SK-N-SH (cell line): Measurements from ENCODE around the gene SLC2A14. TPM values are rescaled to one million over a fixed set of nuclear protein-coding genes. Genes with fewer than 3 reads are reported as not detected.
"Not testable (repeated sequence)": the region's sequence is repeated elsewhere in the genome, so short reads cannot be mapped to it uniquely, and the experiment has no call there.

Experiments used
- CTCF ChIA-PET: fragments of 300-600, 350-600 bp; formaldehyde crosslinking; extraction: SDS; loops from one replicate; lab custom pipeline; 2021; lab: Yijun Ruan, JAX
- POLR2A ChIA-PET: fragments of 350-600 bp; sonication (Branson Sonifier 250); formaldehyde crosslinking; extraction: SDS; loops from one replicate; lab custom pipeline; 2020; ENCODE audit warnings: antibody characterized with exemption, inconsistent platforms; lab: Yijun Ruan, JAX
- DNase-seq: peaks from one replicate; pipeline ENCODE4 v3.0.0; 2012
- H2AFZ ChIP-seq: fragments of 200-600 bp; sonication (generic); 2 replicates; pipeline ENCODE4 v1.8.1; 2016; ENCODE audit warnings: antibody characterized with exemption, mild to moderate bottlenecking, low read depth
- H3F3A ChIP-seq: fragments of 200-600 bp; sonication (generic); replicated peaks from 2 replicates; pipeline ENCODE3; 2016; ENCODE audit warnings: antibody characterized with exemption, mild to moderate bottlenecking; ENCODE audit not compliant: insufficient read depth
- H3K27ac ChIP-seq, 2 experiments: fragments of 200-500 bp in 1 of 2; fragments of 200-600 bp in 1 of 2; sonication (Bioruptor generic) in 1 of 2; sonication (generic), shearing (Covaris generic) in 1 of 2; 2 replicates each; pipeline versions ENCODE4 v1.5.1 to v1.6.1; 2014 to 2016; ENCODE audit warnings: low read depth in 2 of 2, inconsistent platforms in 1 of 2, low read length in 1 of 2, mild to moderate bottlenecking in 1 of 2, mixed read lengths in 1 of 2
- H3K27me3 ChIP-seq: fragments of 200-600 bp; sonication (generic), shearing (Covaris generic); 2 replicates; pipeline ENCODE4 v1.6.1; 2016; ENCODE audit warnings: mixed run types; ENCODE audit not compliant: insufficient read depth
- H3K36me3 ChIP-seq, 2 experiments: fragments of 200-500 bp in 1 of 2; fragments of 200-600 bp in 1 of 2; sonication (Bioruptor generic) in 1 of 2; sonication (generic) in 1 of 2; replicated peaks in 1 of 2; 2 replicates each; pipeline versions ENCODE3 to v1.5.1; 2014 to 2016; ENCODE audit warnings: low read length in 1 of 2, mild to moderate bottlenecking in 1 of 2; ENCODE audit not compliant: insufficient read depth in 2 of 2, control insufficient read depth in 1 of 2
- H3K4me1 ChIP-seq, 2 experiments: fragments of 200-500 bp in 1 of 2; fragments of 200-600 bp in 1 of 2; sonication (Bioruptor generic) in 1 of 2; sonication (generic), shearing (Covaris generic) in 1 of 2; 2 replicates each; pipeline versions ENCODE4 v1.5.1 to v1.6.1; 2014 to 2016; ENCODE audit warnings: low read depth in 1 of 2, low read length in 1 of 2, mixed run types in 1 of 2; ENCODE audit not compliant: insufficient read depth in 2 of 2, control insufficient read depth in 1 of 2
- H3K4me2 ChIP-seq: fragments of 200-600 bp; sonication (generic), shearing (Covaris generic); 2 replicates; pipeline ENCODE4 v1.6.1; 2017; ENCODE audit warnings: mixed run types
- H3K4me3 ChIP-seq, 2 experiments: fragments of 200-500 bp in 1 of 2; fragments of 200-600 bp in 1 of 2; sonication (Bioruptor generic) in 1 of 2; sonication (generic), shearing (Covaris generic) in 1 of 2; 2 replicates each; pipeline versions ENCODE4 v1.5.1 to v1.8.1; 2014 to 2016; ENCODE audit warnings: low read depth in 2 of 2, inconsistent platforms in 1 of 2, low read length in 1 of 2, mild to moderate bottlenecking in 1 of 2, mixed read lengths in 1 of 2, moderate library complexity in 1 of 2
- H3K79me2 ChIP-seq: fragments of 200-600 bp; sonication (generic); 2 replicates; pipeline ENCODE4 v1.8.1; 2017; ENCODE audit warnings: mild to moderate bottlenecking; ENCODE audit not compliant: insufficient read depth
- H3K9ac ChIP-seq: fragments of 200-600 bp; sonication (generic); 2 replicates; pipeline ENCODE4 v1.6.1; 2017; ENCODE audit warnings: mixed run types
- H3K9me2 ChIP-seq: fragments of 200-600 bp; sonication (generic); 2 replicates; pipeline ENCODE4 v1.6.1; 2017; ENCODE audit warnings: mixed run types
- H3K9me3 ChIP-seq: fragments of 200-600 bp; sonication (generic); 2 replicates; pipeline ENCODE4 v1.6.1; 2017; ENCODE audit warnings: mixed run types, mild to moderate bottlenecking, moderate library complexity
- H4K20me1 ChIP-seq: fragments of 200-600 bp; sonication (generic); 2 replicates; pipeline ENCODE4 v1.6.1; 2017; ENCODE audit warnings: mild to moderate bottlenecking, mixed run types; ENCODE audit not compliant: insufficient read depth
- WGBS: methylation state at CpG from one replicate; pipeline ENCODE4 v1.1.6; 2017; ENCODE audit warnings: low lambda C conversion rate; 5-methylcytosine and 5-hydroxymethylcytosine counted together
- polyA plus RNA-seq, 3 experiments: library from polyadenylated mRNA; depleted of rRNA; stranded (reverse); fragments of >200 nt; gene quantifications; 2 replicates each; pipeline ENCODE4 v1.2.3, GENCODE V29; 2012

Gene SLC2A14
- polyA plus RNA-seq, 1 of the 3 experiments (the other 2 are of a cell fraction): 0.39 TPM

- H2AFZ ChIP-seq, H3K9me3 ChIP-seq, H3K27ac ChIP-seq, H3K79me2 ChIP-seq, H3F3A ChIP-seq, H3K4me3 ChIP-seq, H4K20me1 ChIP-seq, DNase-seq, H3K9ac ChIP-seq, H3K4me1 ChIP-seq, H3K4me2 ChIP-seq, POLR2A ChIA-PET, H3K9me2 ChIP-seq, H3K36me3 ChIP-seq, CTCF ChIA-PET: not testable (repeated sequence)
- H3K27me3 ChIP-seq: peaks cover 52% of the 10 kb centered on the region; the same call in 1 of the 2 replicates
- 37% methylated on average over 3 of the region's 9 CpGs for WGBS
Measured at GRCh38 chr12:7843583-7843982, 29.1 kb downstream of the SLC2A14 start.

- H3K9me2 ChIP-seq, CTCF ChIA-PET, DNase-seq, H3K27ac ChIP-seq, H4K20me1 ChIP-seq, H3K36me3 ChIP-seq, POLR2A ChIA-PET, H3K4me1 ChIP-seq, H3K4me3 ChIP-seq, H2AFZ ChIP-seq, H3F3A ChIP-seq, H3K79me2 ChIP-seq, H3K9me3 ChIP-seq, H3K4me2 ChIP-seq, H3K9ac ChIP-seq: not testable (repeated sequence)
- WGBS: 29% methylated on average over 6 of the region's 8 CpGs
- H3K27me3 ChIP-seq: peaks cover 48% of the 10 kb centered on the region; the same call in 1 of the 2 replicates
Measured at GRCh38 chr12:7843149-7843548, 29.6 kb downstream of the SLC2A14 start.

GRCh38 chr12:7842444-7842843 is 30.3 kb downstream of the SLC2A14 start:
- H3K9ac ChIP-seq, H3F3A ChIP-seq, H3K27ac ChIP-seq, H4K20me1 ChIP-seq, CTCF ChIA-PET, H3K9me3 ChIP-seq, H3K79me2 ChIP-seq, POLR2A ChIA-PET, H3K36me3 ChIP-seq, H3K4me2 ChIP-seq, H3K4me1 ChIP-seq, H2AFZ ChIP-seq, DNase-seq, H3K4me3 ChIP-seq, H3K9me2 ChIP-seq: not testable (repeated sequence)
- peaks cover 48% of the 10 kb centered on the region; the same call in 1 of the 2 replicates for H3K27me3 ChIP-seq
- 50% methylated on average over 9 of the region's 9 CpGs for WGBS

GRCh38 chr12:7839848-7840247 is 32.9 kb downstream of the SLC2A14 start:
- H4K20me1 ChIP-seq, H3K79me2 ChIP-seq, H3K36me3 ChIP-seq, H3K4me2 ChIP-seq, DNase-seq, H3K9me3 ChIP-seq, H3K4me1 ChIP-seq, H2AFZ ChIP-seq, POLR2A ChIA-PET, H3K9ac ChIP-seq, CTCF ChIA-PET, H3K27ac ChIP-seq, H3K9me2 ChIP-seq, H3K4me3 ChIP-seq, H3F3A ChIP-seq: not testable (repeated sequence)
- 27% methylated on average over 7 of the region's 7 CpGs for WGBS
- H3K27me3 ChIP-seq: peaks cover 42% of the 10 kb centered on the region

- H3K27ac ChIP-seq, H3K9me3 ChIP-seq, H3K4me1 ChIP-seq, POLR2A ChIA-PET, H3K4me3 ChIP-seq, H3K9ac ChIP-seq, H2AFZ ChIP-seq, H3K79me2 ChIP-seq, H3F3A ChIP-seq, CTCF ChIA-PET, H3K36me3 ChIP-seq, H3K4me2 ChIP-seq, H3K9me2 ChIP-seq, H4K20me1 ChIP-seq, DNase-seq: not testable (repeated sequence)
- WGBS: 18% methylated on average over 9 of the region's 10 CpGs
- H3K27me3 ChIP-seq: peaks cover 37% of the 10 kb centered on the region
Measured at GRCh38 chr12:7839226-7839625, 33.5 kb downstream of the SLC2A14 start.
